HG03039 (cell line): ENCODE measurements around the gene MT1G.
"Not testable (repeated sequence)": the region's sequence is repeated elsewhere in the genome, so short reads cannot be mapped to it uniquely, and the experiment has no call there.

Experiments
- ATAC-seq: cut with Tn5 transposase; IDR thresholded peaks from one replicate; pipeline ENCODE4 v1.9.1; 2021; ENCODE audit warnings: mild to moderate bottlenecking, moderate library complexity; ENCODE audit not compliant: unreplicated experiment

MT1G gene

DNA sequence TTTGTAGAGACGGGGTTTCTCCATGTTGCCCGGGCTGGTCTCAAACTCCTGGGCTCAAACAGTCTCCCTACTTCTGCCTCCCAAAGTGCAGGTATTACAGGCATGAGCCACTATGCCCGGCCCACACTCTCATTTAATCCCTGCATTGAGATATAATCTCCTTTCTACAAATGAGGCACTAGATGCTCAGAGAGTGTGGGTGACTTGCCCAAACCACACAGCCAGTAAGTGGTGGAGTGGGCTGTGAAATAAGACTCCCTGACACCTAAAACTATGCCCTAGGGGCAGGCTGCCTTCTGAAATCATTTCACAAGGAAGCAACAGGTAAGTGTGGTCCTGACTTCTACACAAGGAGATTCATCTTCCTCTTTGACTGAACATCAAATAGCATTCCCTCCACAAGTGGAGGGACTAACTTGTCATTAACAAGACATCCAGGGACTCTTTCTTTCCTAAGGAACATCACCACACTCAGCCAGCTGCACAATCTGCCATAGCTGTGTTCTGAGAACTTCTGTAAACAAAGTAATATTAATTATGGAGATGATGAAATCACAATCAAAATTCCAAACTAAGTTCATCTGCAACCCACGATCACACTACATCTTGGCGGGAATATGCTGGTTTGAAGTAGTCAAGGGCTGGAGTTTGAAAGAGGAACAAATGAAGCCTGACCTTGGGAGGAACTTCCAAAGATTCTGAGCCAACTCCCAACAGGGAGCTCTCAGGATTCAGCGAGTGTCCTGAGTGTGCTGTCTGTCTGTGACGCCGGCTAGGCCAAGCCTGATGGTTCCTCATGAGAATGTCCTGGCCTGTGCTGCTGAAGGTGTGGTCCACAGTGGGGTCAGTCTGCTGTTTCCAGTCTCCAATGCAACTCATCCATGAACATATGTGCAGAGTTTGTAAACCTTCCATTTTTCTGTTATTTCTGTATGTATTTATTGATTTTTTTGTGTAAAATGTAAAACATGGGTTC lies 2.3 kb downstream of the MT1G start:
- ATAC-seq = not testable (repeated sequence)

DNA sequence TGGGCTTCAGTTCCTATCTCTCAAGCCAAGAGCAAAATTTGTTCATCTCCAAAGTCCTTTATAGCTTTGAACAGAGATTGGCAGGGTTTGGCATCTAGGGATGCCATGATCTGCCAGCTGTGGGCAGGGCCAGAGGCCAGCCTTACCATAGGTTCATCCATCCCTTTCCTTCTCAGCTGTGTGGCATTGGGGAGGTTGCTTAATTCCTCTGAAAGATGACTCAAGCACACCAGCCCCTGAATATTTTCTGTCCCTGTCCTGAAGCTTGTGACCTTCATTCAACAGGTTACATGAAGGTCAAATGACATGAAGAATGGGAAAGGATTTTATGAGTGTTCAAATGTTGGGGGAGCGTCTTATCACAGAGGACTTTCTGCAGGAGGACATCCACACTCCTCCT lies 3.4 kb downstream of the MT1G start:
- ATAC-seq = no peak

DNA sequence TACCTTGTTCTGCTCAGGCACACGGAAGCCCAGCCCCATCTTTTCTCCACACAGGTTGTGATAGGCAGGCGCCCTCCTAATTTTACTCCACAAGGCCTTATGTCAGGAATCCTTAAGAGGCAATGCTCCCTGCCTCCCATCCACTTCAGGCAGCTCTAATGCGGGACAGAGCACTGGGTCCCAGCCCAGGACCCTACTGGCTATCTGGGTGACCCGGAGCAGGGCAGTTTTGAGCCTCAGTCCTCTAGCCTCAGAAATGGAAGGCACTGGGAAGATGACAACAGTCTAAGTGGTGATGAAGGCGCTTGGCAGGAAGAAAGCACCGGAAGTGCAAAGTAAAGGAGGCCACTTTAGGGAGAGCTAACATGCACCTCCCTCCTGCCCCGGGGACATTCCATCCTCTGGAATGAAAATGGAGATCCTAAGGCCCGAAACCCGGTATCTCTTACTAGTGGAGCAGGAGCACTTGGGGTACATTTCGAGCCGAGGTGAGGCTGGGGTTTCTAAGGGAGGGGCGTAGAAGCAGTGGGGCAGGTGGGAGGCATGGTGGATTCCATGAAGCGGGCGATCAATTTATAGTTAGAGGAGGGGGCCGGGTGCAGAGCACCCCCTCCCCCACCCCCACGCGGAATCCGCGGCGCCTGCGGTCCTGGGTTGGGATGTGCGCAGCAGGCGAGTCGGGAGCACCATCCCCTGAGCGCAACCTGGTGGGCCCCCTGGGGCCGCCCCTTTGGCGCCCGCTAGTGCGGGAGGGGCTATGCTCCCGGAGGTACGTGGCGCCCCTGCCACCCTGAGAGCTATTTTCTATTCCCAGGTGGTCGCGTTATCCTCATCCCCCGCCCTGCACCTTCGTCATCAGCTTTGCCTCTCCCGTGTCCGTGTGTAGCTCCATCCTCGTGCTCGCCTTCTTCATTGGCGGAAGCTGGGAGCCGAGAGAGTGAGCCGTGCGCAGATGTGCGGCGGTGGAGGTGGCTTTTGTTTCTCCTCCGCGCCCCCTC lies 5.2 kb downstream of the MT1G start:
- ATAC-seq = no peak

DNA sequence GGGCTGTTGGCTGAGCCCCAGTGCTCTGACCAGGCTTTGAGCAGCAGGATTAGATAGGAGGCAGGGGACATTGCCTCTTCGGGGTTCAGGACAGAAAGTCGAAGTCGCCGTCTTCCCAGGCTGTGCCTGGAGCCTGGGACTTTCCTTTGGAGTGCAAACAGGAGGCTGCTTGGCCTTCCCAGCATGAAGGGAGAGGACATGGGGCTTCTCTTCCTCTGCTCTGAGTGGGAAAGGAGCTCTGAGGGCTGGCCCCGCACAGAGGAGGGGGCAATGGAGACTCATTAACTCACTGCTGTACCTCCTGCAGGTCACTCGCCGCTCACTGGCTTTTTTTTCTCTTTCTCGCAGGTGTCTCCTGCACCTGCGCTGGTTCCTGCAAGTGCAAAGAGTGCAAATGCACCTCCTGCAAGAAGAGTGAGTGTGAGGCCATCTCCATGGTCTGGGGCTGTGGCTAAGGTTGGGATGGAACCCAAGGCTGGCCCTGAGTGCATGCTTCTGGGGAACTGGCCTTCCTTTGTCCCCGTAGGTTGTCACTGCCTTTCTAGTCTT lies 9.5 kb downstream of the MT1G start:
- no peak for ATAC-seq

DNA sequence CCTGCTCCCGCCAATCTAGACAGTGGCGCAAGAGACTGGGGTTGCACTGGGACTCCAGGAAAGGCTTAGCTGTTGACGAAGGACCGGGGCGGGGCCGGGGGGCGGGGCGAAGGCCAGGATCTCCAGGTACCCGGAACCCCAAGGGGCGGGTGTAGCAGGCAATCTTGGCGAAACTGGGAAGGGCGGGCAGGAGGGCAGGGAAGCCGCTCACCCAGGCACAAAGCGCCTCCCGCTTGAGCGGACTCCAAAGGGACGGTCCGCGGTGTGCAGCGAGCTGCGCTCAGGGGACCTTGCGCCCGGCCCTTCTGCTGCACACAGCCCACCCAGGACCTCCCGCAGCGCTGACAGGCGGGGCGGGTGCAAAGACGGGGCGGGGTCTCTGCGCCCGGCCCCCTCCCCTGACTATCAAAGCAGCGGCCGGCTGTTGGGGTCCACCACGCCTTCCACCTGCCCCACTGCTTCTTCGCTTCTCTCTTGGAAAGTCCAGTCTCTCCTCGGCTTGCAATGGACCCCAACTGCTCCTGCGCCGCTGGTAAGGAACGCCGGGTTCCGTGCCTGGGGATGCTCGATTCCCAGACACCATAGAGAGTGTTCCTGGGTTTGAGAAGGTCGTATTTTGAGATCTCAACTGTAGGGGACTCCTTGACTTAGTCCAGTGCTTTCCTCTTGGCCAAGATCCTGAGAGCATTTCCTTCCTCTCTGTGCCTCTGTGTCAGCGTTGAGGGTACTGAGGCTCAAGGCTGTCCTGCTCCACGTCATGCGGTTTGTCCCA lies 10.1 kb downstream of the MT1G start, which contains the start of gene MT1F:
Gene MT1F (plus strand): TSS at position 405 of the 772 bp plus-strand sequence. CDS start 100 bp downstream, at position 505.
- ATAC-seq = no peak

DNA sequence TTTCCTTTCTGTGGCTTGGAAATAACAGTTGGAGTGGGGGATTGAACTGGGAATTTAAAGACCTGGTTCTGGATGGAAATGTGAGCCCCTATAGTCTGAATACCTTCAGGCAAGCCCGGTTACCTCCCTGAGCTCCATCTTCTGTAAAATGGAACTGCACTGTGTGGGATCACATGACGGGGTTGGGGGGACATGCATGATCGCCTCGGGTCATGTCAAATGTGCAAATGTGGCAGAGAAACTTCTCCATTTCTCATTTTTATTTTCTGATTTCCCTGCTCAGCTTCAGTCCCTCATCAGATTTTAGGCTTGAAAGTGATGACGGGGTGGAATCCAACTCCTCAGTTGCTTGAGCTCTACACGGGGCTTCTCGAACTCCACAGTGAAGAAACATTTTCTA lies 14.6 kb downstream of the MT1G start:
- no peak for ATAC-seq

DNA sequence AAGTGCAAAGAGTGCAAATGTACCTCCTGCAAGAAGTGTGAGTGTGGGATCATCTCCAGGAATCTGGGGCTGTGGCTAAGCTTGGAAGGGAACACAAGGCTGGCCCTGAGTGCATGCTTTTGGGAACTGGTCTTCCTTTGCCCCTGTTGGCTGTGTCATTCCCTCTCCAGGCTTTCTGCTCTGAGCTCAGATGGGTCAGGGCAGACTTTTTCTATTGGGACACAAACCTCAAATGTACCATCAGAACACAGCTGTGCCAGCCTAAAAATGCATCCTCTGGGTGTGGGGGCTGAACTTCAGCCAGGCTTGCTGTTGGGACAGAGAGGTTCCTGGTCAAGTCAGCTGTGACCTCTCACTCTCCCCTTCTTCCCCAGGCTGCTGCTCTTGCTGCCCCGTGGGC lies 15.3 kb downstream of the MT1G start:
- no peak for ATAC-seq

DNA sequence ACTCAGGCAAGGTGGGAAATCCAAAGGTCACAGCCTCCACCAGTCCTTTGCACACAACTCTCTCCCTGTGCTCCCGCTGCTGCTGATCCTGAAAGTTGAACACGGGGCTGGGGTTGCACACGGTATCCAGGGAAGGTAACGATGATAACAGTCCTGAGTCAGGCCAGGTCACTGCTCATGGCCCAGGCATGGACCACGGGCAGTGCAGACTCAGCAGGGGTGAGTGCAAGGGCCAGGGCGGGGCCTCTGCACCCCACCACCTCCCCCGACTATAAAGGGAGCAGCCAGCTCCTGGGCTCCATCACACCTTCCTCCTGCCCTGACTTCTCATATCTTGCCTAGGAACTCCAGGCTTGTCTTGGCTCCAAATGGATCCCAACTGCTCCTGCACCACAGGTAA lies 16.3 kb downstream of the MT1G start, which contains the start of gene MT1B:
Gene MT1B (plus strand): TSS at position 301 of the 400 bp plus-strand sequence. CDS start 68 bp downstream, at position 369.
- ATAC-seq = no peak

DNA sequence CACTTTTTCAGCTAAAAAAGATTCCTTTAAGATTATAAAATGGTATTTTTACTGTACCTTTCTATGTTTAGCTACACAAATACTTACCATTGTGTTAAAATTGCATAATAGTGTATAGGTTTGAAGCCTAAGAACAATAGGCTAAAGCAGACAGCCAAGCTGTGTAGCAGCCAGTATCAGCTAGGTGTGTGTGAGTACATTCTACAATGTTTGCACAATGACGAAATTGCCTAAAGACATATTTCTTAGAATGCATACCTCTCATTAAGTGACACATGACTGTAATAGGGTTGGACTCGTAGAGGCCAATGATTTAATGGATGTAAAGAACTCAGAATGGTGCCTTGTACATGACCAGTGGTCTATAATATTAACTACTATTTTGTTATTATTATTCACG lies 18.0 kb downstream of the MT1G start:
- no peak for ATAC-seq

DNA sequence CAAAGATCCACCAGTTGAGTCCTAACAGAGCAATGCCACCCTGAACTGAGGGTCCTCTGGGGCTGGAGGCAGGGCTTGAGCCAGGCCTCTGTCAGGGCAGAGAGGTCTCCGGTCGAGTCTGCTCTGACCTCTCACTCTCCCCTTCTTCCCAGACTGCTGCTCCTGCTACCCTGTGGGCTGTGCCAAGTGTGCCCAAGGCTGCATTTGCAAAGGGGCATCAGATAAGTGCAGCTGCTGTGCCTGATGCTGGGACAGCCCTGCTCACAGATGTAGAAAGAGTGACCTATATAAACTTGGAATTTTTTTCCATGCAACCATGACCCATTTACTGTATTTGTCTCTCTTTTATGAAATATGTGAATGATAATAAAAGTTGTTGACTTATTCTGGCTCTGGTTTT lies 18.6 kb downstream of the MT1G start:
- no peak for ATAC-seq

DNA sequence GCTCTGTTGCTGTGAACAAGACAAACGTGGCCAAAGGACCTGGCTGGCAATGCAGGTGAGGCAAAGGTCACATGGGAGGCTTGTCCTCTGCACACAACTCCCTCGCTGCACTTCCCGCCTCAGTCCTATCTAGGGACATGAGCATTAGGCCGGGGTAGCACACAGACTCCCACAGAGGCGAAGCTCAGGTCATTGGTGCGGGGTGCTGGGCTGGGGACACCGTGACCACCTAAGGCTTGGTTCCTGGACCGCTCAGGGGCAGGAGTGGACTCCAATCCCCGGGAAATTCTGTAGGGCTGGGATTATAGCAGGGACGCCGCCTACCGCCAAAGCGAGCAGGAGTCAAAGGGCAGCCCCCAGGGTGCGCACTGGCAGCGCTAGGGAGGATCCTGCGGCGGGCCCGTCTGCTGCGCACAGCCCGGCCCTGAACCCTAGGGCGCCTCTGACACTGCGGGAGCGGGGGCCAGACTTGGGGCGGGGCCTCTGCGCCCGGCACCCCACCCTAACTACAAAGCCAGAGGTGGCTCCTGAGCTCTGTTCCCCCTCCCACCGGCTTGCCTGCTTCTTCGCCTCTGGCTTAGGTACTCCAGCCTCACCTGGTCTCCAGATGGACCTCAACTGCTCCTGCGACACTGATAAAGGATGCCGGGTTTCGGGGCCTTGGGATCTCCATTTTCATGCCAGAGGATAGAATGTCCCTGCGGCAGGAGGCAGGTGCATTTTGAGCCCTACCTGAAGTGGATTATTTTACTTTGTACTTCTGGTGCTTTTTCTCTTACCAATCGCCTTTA lies 20.0 kb downstream of the MT1G start:
- ATAC-seq = no peak

DNA sequence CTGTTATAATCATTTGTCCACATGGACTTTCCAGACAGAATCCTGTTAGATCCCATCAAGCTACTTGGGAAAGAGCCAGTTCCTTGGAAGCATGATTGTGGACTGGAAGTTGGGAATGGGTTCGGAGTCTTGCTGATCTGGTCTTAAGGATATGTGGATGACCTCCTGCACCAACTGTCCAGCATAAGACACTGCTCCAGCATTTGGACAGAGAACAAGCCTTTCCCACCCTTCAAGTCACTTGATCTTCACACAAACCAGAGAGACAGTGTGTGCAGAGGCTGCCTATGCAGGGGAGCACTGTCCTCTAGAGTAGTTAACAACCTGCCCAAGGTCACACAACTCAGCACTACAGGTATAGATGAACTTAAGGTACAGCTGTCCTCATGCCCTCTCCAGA lies 22.0 kb downstream of the MT1G start:
- ATAC-seq = no peak

DNA sequence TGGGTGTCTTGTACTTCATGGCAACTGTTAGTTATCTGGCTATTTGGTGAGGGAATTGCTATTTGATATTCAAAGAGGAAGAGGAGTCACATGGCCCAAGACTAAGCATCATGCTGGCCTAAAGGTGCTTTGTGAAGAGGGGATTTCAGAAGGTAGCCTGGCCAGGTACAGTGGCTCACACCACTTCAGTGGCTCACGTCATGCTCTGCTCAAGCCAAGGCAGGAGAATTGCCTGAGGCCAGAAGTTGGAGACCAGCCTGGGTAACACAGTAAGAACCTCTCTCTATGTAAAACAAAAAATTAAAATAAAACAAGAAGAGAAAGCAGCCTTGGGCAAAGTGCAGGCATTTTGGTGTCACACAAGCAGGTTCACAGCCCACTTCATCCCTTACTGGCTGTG lies 22.6 kb downstream of the MT1G start:
- ATAC-seq = no peak

DNA sequence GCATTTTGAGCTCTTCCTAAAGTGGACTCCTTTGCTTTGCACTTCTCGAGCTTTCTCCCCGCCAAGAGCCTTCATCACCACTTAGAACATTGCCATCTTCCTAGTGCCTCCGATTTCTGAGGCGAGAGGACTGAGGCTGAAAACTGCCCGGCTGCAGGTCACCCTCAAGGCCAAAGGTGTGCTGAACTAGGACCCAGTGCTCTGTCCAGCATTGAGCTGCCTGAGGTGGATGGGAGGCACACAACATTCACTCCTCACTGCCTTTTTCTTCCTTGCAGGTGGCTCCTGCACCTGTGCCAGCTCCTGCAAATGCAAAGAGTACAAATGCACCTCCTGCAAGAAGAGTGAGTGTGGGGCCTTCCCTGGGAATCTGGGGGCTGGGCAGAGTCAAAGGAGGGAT lies 24.0 kb downstream of the MT1G start:
- no peak for ATAC-seq

DNA sequence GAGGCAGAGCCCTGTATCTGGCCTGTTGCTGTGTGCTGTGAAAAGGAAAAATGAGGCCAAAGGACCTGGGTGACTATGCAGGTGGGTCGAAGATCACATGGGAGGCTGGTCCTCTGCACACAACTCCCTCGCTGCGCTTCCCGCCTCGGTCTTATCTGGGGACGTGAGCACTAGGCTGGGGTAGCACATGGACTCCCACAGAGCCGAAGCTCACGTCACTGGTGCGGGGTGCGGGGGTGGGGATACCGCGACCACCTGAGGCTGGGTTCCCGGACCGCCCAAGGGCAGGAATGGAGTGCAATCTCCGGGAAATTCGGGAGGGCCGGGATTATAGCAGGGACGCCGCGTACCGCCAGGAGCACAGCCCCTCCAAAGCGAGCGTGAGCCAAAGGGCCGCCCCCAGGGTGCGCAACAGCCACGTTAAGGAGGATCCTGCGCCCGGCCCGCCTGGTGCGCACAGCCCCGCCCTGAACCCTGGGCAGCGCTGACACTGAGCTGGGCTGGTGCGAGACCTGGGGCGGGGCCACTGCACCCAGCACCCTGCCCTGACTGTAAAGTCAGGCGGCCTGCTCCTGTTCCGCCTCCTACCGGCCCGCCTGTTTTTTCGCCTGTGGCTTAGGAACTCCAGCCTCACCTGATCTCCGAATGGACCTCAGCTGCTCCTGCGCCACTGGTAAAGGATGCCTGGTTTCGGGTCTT lies 24.6 kb downstream of the MT1G start:
- no peak for ATAC-seq

DNA sequence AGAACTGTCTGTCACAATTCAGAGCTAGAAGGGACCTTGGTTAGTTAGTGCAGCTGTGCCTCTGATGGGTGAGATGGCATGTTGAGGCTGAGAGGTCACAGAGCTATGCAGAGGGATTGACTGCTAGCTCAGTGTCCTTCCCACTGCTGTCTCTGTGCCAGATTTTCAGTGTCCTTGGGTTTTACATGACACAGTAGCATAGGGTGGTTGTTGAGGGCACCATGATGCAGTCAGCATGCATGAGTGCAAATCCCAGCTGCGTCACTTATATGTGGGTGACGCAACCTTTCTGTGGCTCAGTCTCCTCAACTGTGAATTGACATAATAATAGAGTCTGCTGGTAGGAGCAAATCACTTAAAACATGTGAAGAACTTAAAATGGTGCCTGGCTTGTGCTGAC lies 26.7 kb downstream of the MT1G start:
- ATAC-seq = no peak

DNA sequence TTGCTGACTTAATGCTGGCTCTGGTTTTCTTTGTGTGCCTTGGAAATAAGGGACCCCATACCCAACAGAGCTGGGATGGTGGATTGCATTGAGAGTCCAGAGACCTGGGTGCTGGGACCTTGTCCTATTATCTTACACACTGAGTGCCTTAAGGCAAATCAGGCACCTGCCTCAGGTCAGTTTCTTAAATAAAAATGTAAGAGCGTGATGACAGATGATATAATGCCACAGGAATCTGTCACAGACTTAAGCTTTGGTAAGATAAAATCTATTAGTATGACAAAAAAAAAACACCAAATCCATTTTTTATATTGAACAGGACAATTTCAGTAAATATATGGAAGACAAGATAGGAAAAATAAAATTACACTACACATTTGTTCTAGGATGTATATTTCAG lies 27.8 kb downstream of the MT1G start:
- ATAC-seq = no peak

DNA sequence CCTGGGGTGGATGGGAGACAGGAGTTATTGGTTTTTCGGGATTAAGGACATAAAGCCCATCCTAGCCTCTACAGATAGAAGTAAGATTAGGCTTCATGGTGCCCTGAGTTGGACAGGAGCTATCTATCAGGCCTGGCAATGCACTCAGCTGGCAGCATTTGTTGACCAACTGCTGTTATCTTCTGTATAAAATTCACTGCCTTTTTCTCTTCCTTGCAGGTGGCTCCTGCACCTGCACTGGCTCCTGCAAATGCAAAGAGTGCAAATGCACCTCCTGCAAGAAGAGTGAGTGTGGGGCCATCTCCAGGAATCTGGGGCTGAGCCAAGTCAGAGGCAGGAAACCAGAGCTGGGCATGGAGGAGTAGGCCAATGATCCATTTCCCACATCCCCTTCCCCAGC lies 28.8 kb downstream of the MT1G start:
- ATAC-seq = no peak
